ENCODE measurements around the gene SPRED2.

Gene SPRED2

DNA sequence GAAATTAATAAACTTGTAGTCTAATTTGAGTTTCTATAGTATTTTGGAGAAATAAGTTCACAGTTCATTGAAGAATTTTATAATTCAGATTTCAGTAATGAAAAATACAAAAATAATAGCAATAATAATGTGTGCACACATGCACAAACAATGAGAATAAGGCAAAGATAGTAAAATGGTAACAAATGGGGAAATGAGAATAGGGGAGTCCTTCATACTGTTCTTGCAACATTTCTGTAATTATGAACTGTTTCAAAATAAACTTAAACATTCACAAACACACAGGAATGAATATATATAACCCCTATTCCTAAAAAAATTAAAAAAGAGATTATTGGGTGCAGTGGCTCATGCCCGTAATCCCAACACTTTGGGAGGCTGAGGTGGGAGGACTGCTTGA is 63.9 kb downstream of the SPRED2 start:
- H3K9me3 ChIP-seq (ENCODE audit: control insufficient read depth, insufficient read depth, low read length) = no peaks in the 10 kb centered on the region
- H3K4me3 ChIP-seq (ENCODE audit: low read depth, low read length) = no peak overlapping the region
- no peaks in the 10 kb centered on the region for H3K27me3 ChIP-seq (ENCODE audit: control insufficient read depth, insufficient read depth, low read length)
- no peak overlapping the region for H3K9ac ChIP-seq (ENCODE audit: low read depth, low read length)
- peaks cover 5% of the 10 kb centered on the region for H3K4me1 ChIP-seq (ENCODE audit: control insufficient read depth, insufficient read depth, low read length)
- no peaks in the 10 kb centered on the region for H3K36me3 ChIP-seq (ENCODE audit: control insufficient read depth, insufficient read depth, low read length)

DNA sequence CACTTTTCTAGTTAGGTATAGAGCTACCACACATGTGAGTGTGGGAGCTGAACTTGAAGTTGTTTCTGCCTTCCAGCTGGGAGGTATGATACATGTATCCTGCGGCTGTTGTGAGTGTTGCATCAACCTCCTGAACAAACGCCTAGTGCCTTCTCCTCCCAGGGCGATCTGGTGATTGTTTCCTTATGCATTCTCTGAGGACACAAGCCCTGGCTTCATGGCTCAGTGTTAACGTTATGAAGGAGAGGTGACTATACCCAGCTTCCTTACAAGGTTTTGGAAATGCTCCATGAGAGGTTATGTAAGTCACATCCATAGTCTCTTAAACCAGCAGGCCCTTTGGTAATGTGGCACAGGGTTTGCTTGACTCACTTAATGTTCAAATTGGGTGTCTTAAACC is 64.9 kb downstream of the SPRED2 start:
- peaks cover 2% of the 10 kb centered on the region for H3K4me1 ChIP-seq (ENCODE audit: control insufficient read depth, insufficient read depth, low read length)
- H3K9ac ChIP-seq (ENCODE audit: low read depth, low read length) = no peak overlapping the region
- H3K4me3 ChIP-seq (ENCODE audit: low read depth, low read length) = no peak overlapping the region
- no peaks in the 10 kb centered on the region for H3K9me3 ChIP-seq (ENCODE audit: control insufficient read depth, insufficient read depth, low read length)
- no peaks in the 10 kb centered on the region for H3K36me3 ChIP-seq (ENCODE audit: control insufficient read depth, insufficient read depth, low read length)
- H3K27me3 ChIP-seq (ENCODE audit: control insufficient read depth, insufficient read depth, low read length) = no peaks in the 10 kb centered on the region

DNA sequence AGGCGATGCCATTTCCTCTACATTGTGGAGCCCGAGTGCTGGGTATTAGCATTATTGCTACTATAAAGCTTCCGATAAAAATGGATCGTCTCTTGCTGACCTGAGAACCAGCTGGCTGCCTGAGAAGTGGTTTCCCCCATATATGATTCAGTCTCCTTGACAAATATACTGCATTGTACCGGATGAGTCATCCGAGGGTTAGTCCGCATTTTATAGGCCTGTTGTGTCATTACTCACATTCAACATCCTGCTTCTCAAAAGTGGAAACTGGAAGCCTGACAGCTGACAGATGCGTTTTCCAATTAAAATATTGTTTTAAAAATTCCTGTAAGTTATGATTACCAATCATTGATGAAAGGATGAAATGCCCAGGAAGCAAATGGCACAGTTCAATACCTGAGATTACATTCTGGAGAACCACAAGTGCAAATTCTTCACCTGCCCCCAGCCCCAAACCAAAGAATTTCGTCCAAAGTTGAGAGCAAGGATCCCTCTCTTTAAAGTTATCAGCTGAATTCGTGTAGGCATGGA is 65.7 kb downstream of the SPRED2 start:
- Histone ChIP-seq H3K36me3 (ENCODE audit: control insufficient read depth, insufficient read depth, low read length) (no peaks in the 10 kb centered on the region), H3K9me3 (ENCODE audit: control insufficient read depth, insufficient read depth, low read length) (no peaks in the 10 kb centered on the region), H3K27me3 (ENCODE audit: control insufficient read depth, insufficient read depth, low read length) (no peaks in the 10 kb centered on the region), H3K4me3 (ENCODE audit: low read depth, low read length) (no peak overlapping the region), H3K9ac (ENCODE audit: low read depth, low read length) (no peak overlapping the region), H3K4me1 (ENCODE audit: control insufficient read depth, insufficient read depth, low read length) (no peaks in the 10 kb centered on the region)

DNA sequence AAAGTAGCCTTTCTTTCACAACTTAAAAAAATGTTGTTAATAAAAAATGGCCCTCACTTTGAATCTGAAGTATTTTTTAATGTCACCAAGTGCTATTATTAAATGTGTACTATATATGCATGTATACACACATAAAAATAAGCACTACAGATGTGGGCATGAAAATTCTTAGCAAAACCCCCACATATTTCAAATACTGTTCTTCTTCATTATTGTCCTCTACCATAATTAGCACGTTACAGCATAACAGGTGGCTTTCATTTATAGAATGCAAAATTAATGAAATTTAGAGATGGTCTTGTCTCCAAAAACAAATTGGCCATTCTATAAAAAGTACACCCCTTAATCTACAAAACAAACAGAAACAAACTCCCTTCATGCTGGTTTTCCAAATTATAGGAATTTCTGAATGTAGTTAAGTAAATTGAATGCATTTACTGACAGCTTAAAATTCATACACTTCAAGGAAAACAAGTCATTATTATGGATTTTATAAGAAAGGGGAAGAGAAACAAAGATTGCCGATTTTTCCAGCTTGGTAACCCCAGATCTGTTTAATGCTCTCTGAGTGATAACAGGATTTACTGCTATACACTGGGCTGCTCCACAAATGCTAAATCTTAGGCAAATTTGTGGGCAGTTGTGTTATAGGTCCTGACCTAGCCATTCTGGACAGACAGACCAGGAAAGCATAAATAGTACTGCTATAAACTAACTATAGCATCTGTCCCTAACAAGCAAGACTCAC is 67.2 kb downstream of the SPRED2 start:
- no peaks in the 10 kb centered on the region for H3K9me3 ChIP-seq (ENCODE audit: control insufficient read depth, insufficient read depth, low read length)
- no peak overlapping the region for H3K9ac ChIP-seq (ENCODE audit: low read depth, low read length)
- no peaks in the 10 kb centered on the region for H3K27me3 ChIP-seq (ENCODE audit: control insufficient read depth, insufficient read depth, low read length)
- H3K4me1 ChIP-seq (ENCODE audit: control insufficient read depth, insufficient read depth, low read length) = no peaks in the 10 kb centered on the region
- H3K4me3 ChIP-seq (ENCODE audit: low read depth, low read length) = no peak overlapping the region
- H3K36me3 ChIP-seq (ENCODE audit: control insufficient read depth, insufficient read depth, low read length) = no peaks in the 10 kb centered on the region

DNA sequence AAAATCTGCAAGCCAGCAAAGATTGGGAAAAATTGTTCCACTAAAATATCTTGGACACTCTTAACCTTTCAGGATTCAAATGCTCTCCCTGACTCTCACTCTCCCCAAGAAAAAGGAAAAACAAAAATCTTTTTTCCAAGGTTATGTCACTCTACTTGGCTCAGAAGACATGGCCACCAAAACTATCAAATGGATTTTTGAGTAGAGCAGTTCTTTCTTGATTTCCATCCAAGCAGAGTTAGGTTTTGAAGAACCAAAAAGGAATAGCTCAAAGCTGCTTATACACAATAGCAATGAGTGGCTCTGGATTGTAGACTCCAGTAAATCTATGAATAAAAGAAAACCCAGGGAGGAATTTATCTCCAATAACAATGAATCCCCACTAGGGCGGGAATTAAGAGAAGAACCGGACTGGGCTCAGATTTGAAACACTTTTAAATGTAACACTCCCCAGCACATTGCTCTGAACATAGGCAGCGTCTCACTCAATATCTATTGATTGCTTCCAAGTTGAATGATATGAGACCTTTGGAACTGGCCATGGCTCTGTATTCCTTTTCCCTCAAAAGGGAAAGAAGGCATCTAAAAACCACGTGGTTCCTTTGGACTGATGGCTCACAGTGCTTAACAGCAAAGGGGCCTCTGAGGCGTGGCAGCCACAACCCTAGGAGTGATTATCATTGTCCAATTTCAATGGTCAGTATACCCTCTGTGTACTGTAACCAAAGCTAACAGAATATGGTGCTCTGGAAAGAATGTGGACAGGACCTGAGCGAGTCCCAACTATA is 68.3 kb downstream of the SPRED2 start:
- H3K36me3 ChIP-seq (ENCODE audit: control insufficient read depth, insufficient read depth, low read length) = no peaks in the 10 kb centered on the region
- H3K4me3 ChIP-seq (ENCODE audit: low read depth, low read length) = no peak overlapping the region
- H3K27me3 ChIP-seq (ENCODE audit: control insufficient read depth, insufficient read depth, low read length) = no peaks in the 10 kb centered on the region
- H3K9me3 ChIP-seq (ENCODE audit: control insufficient read depth, insufficient read depth, low read length) = no peaks in the 10 kb centered on the region
- no peak overlapping the region for H3K9ac ChIP-seq (ENCODE audit: low read depth, low read length)
- H3K4me1 ChIP-seq (ENCODE audit: control insufficient read depth, insufficient read depth, low read length) = peaks cover 3% of the 10 kb centered on the region

DNA sequence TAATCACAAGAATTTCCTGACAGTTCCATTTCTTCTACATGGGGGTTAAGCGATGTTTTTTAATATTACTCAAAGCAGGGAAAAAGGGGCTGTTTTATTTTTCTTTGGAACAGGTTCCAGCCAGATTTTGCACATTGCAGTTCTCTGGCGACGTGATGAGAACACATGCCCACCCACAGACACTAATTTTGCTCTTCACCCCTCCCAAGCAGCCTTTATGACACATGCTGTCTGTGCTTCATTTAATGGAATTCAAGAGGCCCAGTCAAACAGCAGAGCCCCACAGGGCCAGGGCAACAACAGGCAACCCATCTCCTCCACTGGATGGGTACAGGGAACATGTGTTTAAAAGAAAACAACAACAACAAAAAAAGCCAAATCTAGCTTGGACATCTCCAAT is 70.8 kb downstream of the SPRED2 start:
- Histone ChIP-seq H3K27me3 (ENCODE audit: control insufficient read depth, insufficient read depth, low read length) (no peaks in the 10 kb centered on the region), H3K36me3 (ENCODE audit: control insufficient read depth, insufficient read depth, low read length) (no peaks in the 10 kb centered on the region), H3K4me3 (ENCODE audit: low read depth, low read length) (no peak overlapping the region), H3K4me1 (ENCODE audit: control insufficient read depth, insufficient read depth, low read length) (peaks cover 21% of the 10 kb centered on the region), H3K9me3 (ENCODE audit: control insufficient read depth, insufficient read depth, low read length) (no peaks in the 10 kb centered on the region), H3K9ac (ENCODE audit: low read depth, low read length) (no peak overlapping the region)

DNA sequence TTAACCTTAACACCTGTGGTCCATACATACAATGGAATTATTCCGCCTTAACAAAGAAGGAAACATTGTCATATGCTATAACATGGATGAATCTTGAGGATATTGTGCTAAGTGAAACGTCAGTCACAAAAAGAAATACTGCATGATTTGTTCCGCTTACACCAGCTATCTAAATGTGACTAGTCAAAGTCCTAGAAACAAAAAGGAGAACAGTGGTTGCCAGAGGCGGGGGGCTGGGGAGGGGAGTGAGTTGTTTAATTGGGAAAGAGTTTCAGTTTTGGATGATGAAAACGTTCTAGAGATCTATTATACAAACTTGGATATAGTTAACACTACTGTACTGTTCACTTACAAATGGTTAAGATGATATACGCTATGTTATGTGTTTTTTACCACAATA is 72.0 kb downstream of the SPRED2 start:
- Histone ChIP-seq H3K4me1 (ENCODE audit: control insufficient read depth, insufficient read depth, low read length) (peaks cover 21% of the 10 kb centered on the region), H3K9ac (ENCODE audit: low read depth, low read length) (no peak overlapping the region), H3K4me3 (ENCODE audit: low read depth, low read length) (no peak overlapping the region), H3K9me3 (ENCODE audit: control insufficient read depth, insufficient read depth, low read length) (no peaks in the 10 kb centered on the region), H3K27me3 (ENCODE audit: control insufficient read depth, insufficient read depth, low read length) (no peaks in the 10 kb centered on the region), H3K36me3 (ENCODE audit: control insufficient read depth, insufficient read depth, low read length) (no peaks in the 10 kb centered on the region)

DNA sequence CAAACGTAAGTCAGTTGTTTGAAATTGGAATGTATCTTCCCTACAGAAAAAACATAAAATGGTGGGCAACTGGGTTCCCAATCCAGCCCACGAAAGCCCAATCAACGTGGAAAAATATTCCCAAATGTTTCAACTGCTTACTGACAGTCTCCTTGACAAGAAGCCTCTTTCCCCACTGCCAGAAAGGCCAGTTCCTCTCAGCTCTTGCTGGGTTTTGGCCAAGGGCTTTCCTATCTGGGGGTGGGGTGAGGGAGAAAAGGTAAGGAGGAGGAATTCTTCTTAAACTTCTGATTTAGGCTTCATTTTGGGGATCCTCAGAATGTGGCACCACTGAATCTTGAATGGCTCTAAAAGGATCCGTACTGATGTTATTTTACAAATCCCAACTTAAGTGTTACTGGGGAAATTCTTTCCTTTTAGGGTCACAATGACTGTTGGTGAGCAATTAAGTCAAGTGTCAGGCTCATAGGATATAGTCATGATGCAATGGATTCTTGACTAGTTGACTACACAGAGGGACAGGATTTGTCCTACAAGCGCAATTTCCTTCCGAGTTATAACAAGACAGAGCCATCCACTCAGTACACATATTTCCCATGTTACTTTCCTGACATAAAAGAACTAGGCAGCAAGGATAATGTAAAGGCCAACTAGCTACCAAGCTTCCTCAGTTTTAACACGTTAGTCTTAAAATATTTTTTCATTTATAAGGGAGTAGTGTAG is 73.6 kb downstream of the SPRED2 start:
- Histone ChIP-seq H3K36me3 (ENCODE audit: control insufficient read depth, insufficient read depth, low read length) (no peaks in the 10 kb centered on the region), H3K4me3 (ENCODE audit: low read depth, low read length) (no peak overlapping the region), H3K4me1 (ENCODE audit: control insufficient read depth, insufficient read depth, low read length) (peaks cover 25% of the 10 kb centered on the region), H3K9ac (ENCODE audit: low read depth, low read length) (no peak overlapping the region), H3K9me3 (ENCODE audit: control insufficient read depth, insufficient read depth, low read length) (no peaks in the 10 kb centered on the region), H3K27me3 (ENCODE audit: control insufficient read depth, insufficient read depth, low read length) (no peaks in the 10 kb centered on the region)

DNA sequence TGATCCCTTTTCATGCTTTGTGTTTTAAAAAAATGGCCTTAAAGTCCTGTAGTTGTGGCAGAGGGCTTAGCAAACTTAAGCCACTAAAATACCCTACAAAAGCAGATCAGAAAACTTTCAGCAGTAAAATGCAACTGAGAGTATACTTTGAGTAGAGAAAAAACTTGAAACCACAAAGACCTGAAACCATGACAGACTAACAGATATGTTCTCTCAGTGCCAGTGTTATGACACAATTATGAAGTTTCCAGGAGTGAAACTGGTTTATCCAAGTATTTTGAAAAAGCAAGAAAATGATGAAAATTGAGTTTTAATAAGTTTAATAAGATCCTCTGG is 74.5 kb downstream of the SPRED2 start:
- Histone ChIP-seq H3K4me1 (ENCODE audit: control insufficient read depth, insufficient read depth, low read length) (peaks cover 28% of the 10 kb centered on the region), H3K9ac (ENCODE audit: low read depth, low read length) (no peak overlapping the region), H3K27me3 (ENCODE audit: control insufficient read depth, insufficient read depth, low read length) (no peaks in the 10 kb centered on the region), H3K4me3 (ENCODE audit: low read depth, low read length) (no peak overlapping the region), H3K36me3 (ENCODE audit: control insufficient read depth, insufficient read depth, low read length) (no peaks in the 10 kb centered on the region), H3K9me3 (ENCODE audit: control insufficient read depth, insufficient read depth, low read length) (no peaks in the 10 kb centered on the region)

DNA sequence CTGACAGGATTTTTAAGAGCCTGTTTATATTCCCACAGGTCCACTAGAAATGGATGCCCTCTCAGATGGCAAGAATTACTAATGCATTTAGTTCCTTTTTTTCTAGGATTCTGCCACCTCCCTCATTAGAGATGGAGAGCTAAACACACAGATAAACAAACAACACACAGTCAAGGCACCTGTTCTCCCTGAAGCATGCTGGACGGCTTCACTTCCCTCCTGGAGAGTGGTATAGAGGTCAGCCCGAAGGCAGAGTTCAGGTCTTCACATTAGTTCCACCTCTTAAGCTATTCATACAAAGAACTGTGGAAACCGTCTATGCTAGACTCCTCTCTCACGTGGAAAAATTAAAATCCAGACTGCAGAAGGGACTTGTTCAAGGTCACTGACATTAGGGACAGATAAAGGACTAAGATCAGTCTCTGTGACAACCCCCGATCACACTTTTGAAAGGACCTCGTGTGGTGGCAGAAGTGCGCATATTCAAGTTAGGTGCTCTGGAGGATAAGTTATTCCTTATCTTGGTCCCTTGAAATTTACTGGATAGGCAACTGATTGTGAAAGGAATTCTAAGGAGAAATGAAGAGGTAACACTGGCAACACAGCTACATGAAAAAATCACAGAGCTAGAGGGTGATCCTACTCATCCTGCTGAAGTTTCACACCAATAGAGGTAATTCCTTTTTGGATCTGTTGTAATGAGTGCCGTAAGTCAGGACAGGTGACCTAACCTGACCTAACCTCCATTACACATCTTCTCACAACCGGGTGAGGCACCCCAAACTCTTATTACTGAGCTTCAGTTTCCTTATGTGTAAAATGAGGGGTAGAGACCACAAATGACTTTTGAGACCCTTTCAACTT is 75.1 kb downstream of the SPRED2 start:
- Histone ChIP-seq H3K4me3 (ENCODE audit: low read depth, low read length) (no peak overlapping the region), H3K27me3 (ENCODE audit: control insufficient read depth, insufficient read depth, low read length) (no peaks in the 10 kb centered on the region), H3K9ac (ENCODE audit: low read depth, low read length) (no peak overlapping the region), H3K36me3 (ENCODE audit: control insufficient read depth, insufficient read depth, low read length) (no peaks in the 10 kb centered on the region), H3K9me3 (ENCODE audit: control insufficient read depth, insufficient read depth, low read length) (no peaks in the 10 kb centered on the region), H3K4me1 (ENCODE audit: control insufficient read depth, insufficient read depth, low read length) (peaks cover 28% of the 10 kb centered on the region)

DNA sequence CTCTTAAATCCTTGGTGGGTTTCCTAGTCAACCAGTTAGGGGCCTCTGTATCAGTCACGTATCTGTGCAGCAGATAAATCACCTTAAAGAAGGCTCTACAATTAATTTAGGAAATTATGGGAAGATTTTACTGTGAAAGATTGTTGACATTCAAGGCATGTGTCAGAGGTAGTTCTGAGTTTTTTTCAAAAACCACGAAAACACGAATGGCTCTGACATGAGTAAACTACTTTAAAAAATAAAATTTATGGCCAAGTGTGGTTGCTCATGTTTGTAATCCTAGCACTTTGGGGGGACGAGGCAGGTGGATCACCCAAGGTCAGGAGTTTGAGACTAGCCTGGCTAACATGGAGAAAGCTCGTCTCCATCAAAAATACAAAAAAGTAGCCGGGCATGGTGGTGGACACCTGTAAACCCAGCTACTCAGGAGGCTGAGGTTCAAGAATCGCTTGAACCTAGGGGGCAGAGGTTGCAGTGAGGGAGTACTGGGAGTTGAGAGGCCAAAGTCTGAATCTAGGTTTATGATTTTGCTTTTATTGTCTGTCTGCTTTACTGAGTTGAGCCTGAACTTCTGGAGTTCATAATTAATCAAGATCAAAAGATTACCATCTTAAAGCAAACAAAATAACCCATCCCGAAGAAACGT is 77.1 kb downstream of the SPRED2 start:
- no peak overlapping the region for H3K4me3 ChIP-seq (ENCODE audit: low read depth, low read length)

More for the DNA sequence above, 77.1 kb downstream of the SPRED2 start:
- Histone ChIP-seq H3K36me3 (ENCODE audit: control insufficient read depth, insufficient read depth, low read length) (no peaks in the 10 kb centered on the region), H3K9ac (ENCODE audit: low read depth, low read length) (no peak overlapping the region), H3K27me3 (ENCODE audit: control insufficient read depth, insufficient read depth, low read length) (no peaks in the 10 kb centered on the region), H3K9me3 (ENCODE audit: control insufficient read depth, insufficient read depth, low read length) (no peaks in the 10 kb centered on the region), H3K4me1 (ENCODE audit: control insufficient read depth, insufficient read depth, low read length) (peaks cover 40% of the 10 kb centered on the region)

Data from iPS-15b (cell line).